K562 (cell line): Measurements from ENCODE around the gene CASD1. TPM values are rescaled to one million over a fixed set of nuclear protein-coding genes. Genes with fewer than 3 reads are reported as not detected.

Experiments used
- ARID2 ChIP-seq: fragments of 450-650 bp; IDR thresholded peaks from 2 replicates; pipeline ENCODE4 v1.6.1; 2017; ENCODE audit warnings: antibody characterized with exemption, mild to moderate bottlenecking
- BCLAF1 ChIP-seq, 2 experiments: fragments of 450-650 bp in 1 of 2; IDR thresholded peaks; 2 replicates each; pipeline ENCODE4 v1.6.1; 2011 to 2017; ENCODE audit warnings: low read depth in 2 of 2, antibody characterized with exemption in 1 of 2, borderline replicate concordance in 1 of 2, low read length in 1 of 2, mild to moderate bottlenecking in 1 of 2, mixed read lengths in 1 of 2; ENCODE audit not compliant: control insufficient read depth in 1 of 2
- C11orf30 ChIP-seq: fragments of 450-650 bp; IDR thresholded peaks from 2 replicates; pipeline ENCODE4 v1.6.1; 2016; ENCODE audit warnings: low read depth, mild to moderate bottlenecking
- CBFA2T3 ChIP-seq: fragments of 450-650 bp; IDR thresholded peaks from 2 replicates; pipeline ENCODE4 v1.6.1; 2017
- ERF ChIP-seq: fragments of 450-650 bp; formaldehyde crosslinking; IDR thresholded peaks from 2 replicates; pipeline ENCODE4 v1.4.0; 2020; ENCODE audit warnings: mild to moderate bottlenecking, mixed read lengths
- GTF2F1 ChIP-seq: IDR thresholded peaks from 2 replicates; pipeline ENCODE4 v1.6.1; 2011; ENCODE audit warnings: low read depth, low read length, improper control_type of control experiment
- MCM7 ChIP-seq, 2 experiments: fragments of 450-650 bp; IDR thresholded peaks; 2 replicates each; pipeline ENCODE4 v1.6.1; 2016 to 2018
- MECOM ChIP-seq: fragments of 250-450 bp; sonication (Bioruptor Pico); IDR thresholded peaks from 2 replicates; pipeline ENCODE4 v1.8.0; 2022; ENCODE audit warnings: inconsistent platforms
- POLR2G ChIP-seq: fragments of 200-400 bp; formaldehyde crosslinking; IDR thresholded peaks from 2 replicates; pipeline ENCODE4 v1.6.1; 2017; ENCODE audit warnings: low read depth, mild to moderate bottlenecking, antibody characterized with exemption, low read length, moderate library complexity
- PRMT5 ChIP-seq: sonication (generic); formaldehyde crosslinking; IDR thresholded peaks from 2 replicates; pipeline ENCODE4 v1.5.0; 2020; ENCODE audit warnings: missing genetic modification reagents
- PTBP1 ChIP-seq: fragments of 200-400 bp; formaldehyde crosslinking; IDR thresholded peaks from 2 replicates; pipeline ENCODE4 v1.6.1; 2017; ENCODE audit warnings: low read depth, low read length
- REST ChIP-seq, 2 experiments: fragments of 450-650 bp; formaldehyde crosslinking in 1 of 2; IDR thresholded peaks; 2 replicates each; pipeline versions ENCODE4 v1.4.0 to v1.6.1; 2014 to 2020; ENCODE audit warnings: mild to moderate bottlenecking in 2 of 2, borderline replicate concordance in 1 of 2, low read depth in 1 of 2
- ZNF143 ChIP-seq: sonication (generic); formaldehyde crosslinking; IDR thresholded peaks from 2 replicates; pipeline ENCODE4 v1.9.0; 2022; ENCODE audit warnings: mild to moderate bottlenecking, missing genetic modification reagents
- ZNF41 ChIP-seq: fragments of 250-450 bp; sonication (Bioruptor Pico); conservative IDR thresholded peaks from 2 replicates; pipeline ENCODE4 v1.4.0; 2020; ENCODE audit warnings: mild to moderate bottlenecking
- ZNF511 ChIP-seq: sonication (generic); formaldehyde crosslinking; IDR thresholded peaks from 2 replicates; pipeline ENCODE4 v1.8.0; 2022; ENCODE audit warnings: mild to moderate bottlenecking, missing genetic modification reagents
- ZNF696 ChIP-seq: fragments of 250-450 bp; sonication (Bioruptor Pico); conservative IDR thresholded peaks from 2 replicates; pipeline ENCODE4 v1.4.0; 2020; ENCODE audit warnings: mild to moderate bottlenecking, moderate library complexity
- polyA plus RNA-seq, 8 experiments: library from polyadenylated mRNA; depleted of rRNA in 4 of 8; stranded (reverse) in 5 of 8; unstranded in 3 of 8; fragments of >200 nt; fragmentation: Nextera tagmentation in 2 of 8; fragmentation: Illumina TruSeq in 1 of 8; extraction: Ambion mirVana in 2 of 8; extraction: Trizol in 1 of 8; gene quantifications; 2 replicates each; pipeline versions ENCODE4 v1.2.1 to v1.2.3, GENCODE V29; 2011 to 2014; ENCODE audit warnings: inconsistent platforms in 1 of 8, missing spikeins in 1 of 8
- total RNA-seq, 7 experiments: library from RNA; depleted of rRNA in 6 of 7; stranded (reverse); fragments of >200 nt in 6 of 7; fragmentation: Illumina TruSeq in 2 of 7; extraction: Trizol in 2 of 7; gene quantifications; 2 replicates each; pipeline versions ENCODE4 v1.2.1 to v1.2.3, GENCODE V29; 2011 to 2021; ENCODE audit warnings: low replicate concordance in 1 of 7

Gene CASD1
- total and polyA plus RNA-seq, 9 of the 15 experiments (the other 6 are each of a cell fraction or from before 2014, with no cell fraction given): 1.2 to 8.2 (median 4.8) TPM

- TF ChIP-seq REST (IDR thresholded peaks at IDR 0.05; ENCODE audit: borderline replicate concordance) (no peak), REST (CRISPR knock-in tag; IDR thresholded peaks at IDR 0.05; ENCODE audit: low read depth) (0 out of 2 replicates have a peak, but pooled peaks have one; percentile 34), POLR2G (peak; percentile 92), C11orf30 (no peak), ARID2 (no peak), CBFA2T3 (0 out of 2 replicates have a peak, but pooled peaks have one; percentile 10), ZNF143 (CRISPR knock-in tag) (no peak), ZNF41 (CRISPR knock-in tag) (no peak), PRMT5 (CRISPR knock-in tag) (no peak), BCLAF1 (IDR thresholded peaks at IDR 0.05; ENCODE audit: borderline replicate concordance in 1 of 2, control insufficient read depth in 1 of 2, low read depth in 2 of 2, low read length in 1 of 2) (no peak), ZNF696 (CRISPR knock-in tag) (no peak), MECOM (CRISPR knock-in tag) (no peak), MCM7 (IDR thresholded peaks at IDR 0.05) (no peak), ZNF511 (peak; percentile 61; the same call in 1 of the 2 replicates), GTF2F1 (no peak), PTBP1 (no peak), ERF (CRISPR knock-in tag) (peak; percentile 79; the same call in 1 of the 2 replicates)
Observed at GRCh38 chr7:94509887-94510581, 425 bp downstream of the CASD1 start (continued).
